Activated CD8-positive, alpha-beta memory T cell treated with anti-CD3 and anti-CD28 coated beads, Interleukin-2, amount 50 U/mL, for 1 hour (primary cell): ENCODE measurements around the gene CASP10.

Source experiments
- DNase-seq: peaks from one replicate; pipeline ENCODE4 v3.0.0-alpha.2; 2020; ENCODE audit errors: extremely low read depth

The CASP10 gene

DNA sequence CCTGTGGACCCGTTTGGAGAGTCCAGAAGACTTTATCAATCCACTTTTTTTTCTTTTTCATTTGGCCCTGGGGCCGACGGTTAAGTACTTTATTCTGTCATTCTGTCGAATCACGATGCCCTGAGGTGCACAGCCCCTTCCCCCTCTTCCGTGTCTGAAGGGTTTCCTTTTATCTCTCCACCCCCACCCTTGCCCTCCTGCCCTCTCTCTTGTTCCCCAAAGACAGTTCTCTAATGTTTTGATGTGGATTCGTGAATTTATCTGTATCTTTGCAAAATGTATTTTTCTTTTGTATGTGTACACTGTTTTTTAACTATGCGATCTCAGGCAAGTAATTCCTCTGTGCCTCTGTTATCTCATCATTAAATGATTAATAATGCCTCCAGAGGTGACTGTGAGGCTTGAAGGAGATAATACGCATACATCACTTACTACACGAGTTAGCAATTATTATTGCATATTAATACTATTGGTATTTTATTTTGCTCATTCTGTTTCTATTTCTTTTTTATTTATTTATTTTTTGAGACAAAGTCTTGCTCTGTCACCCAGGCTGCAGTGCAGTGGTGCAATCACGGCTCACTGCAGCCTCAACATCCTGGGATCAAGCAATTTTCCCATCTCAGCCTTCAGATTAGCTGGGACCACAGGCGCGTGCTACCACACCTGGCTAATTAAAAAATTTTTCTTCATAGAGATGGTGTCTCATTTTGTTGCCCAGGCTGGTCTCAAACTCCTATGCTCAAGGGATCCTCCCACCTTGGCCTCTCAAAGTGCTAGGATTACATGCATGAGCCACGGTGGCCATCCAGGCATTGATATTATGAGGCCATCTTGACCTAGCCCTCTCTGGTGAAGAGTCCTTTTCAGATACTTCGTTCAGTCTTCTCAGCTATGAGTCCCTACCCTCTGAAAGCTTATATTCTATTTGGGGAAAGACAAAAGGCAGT, 76.0 kb downstream of the CASP10 start:
- DNase-seq = no peak

DNA sequence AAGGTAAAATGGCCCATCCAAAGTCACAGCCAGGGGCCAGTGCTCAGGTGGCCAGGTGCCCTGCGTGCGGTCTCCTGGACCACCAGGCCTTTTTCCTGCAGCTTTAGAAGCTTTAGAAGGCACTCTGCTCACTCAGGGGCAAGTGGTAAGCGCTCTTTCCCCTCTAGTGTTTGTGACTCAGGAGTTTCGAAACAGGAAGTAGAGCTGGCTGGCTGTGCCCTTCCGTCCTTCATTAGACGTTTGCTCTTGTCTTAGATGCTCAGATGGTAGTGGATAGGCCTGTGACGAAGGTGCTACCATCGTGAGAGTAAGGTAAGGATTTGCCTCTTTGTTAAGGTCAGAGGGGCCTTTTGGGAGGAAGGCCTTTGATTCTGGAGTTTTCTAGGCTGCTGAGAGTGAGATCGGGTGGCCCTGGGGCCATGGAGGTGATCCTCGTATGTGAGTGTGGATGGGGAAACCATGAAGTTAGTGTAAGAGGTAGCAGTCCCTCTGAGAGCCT, 77.4 kb downstream of the CASP10 start, which contains the start of gene CASP8:
Gene CASP8 (plus strand): TSS at position 235 of the 499 bp plus-strand sequence. CDS start 5,951 bp downstream, outside the sequence.
- peak; percentile 43 for DNase-seq

DNA sequence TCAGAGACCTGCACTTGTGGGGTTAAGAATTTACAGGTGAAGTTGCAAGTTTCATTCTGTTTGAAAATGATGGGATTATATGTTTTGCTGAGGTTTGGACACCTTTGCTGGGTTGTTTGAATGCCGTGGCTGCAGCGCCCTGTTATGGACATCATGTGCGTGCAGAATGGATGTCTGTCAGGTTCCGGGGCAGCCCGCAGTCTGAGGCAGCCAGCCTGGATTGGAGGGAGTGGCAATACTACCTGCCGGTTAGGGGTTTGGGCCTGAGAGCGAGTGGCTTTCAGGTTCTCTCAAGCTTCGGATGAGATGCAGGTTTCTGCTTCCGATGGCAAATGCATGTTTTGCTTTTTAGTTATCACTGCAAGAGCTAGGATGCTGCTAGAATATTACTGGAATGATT, 78.5 kb downstream of the CASP10 start:
- DNase-seq = no peak

DNA sequence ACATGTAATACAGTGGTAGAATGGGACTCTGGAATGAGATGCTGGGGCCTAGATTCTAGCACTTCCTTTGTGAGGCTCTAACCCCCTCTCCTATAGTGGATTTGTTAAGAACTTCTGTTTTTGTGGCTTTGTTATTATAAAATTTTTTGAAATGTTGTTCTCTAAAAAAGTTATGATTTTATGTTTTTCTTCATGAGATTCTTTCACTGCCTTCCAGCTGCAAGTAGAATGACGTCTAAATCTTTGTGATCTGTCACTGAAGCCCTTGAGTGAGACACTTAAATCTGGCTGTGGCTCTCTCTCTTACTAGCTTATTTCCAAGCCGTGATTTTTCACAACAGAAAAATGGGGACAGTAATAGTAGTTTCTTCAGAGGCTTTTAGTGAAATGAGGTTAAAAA, 79.0 kb downstream of the CASP10 start:
- no peak for DNase-seq

GRCh38 chr2:201262718-201263117, 79.8 kb downstream of the CASP10 start:
- DNase-seq = no peak

- no peak for DNase-seq
Observed at GRCh38 chr2:201263779-201264178, 80.8 kb downstream of the CASP10 start.

DNA sequence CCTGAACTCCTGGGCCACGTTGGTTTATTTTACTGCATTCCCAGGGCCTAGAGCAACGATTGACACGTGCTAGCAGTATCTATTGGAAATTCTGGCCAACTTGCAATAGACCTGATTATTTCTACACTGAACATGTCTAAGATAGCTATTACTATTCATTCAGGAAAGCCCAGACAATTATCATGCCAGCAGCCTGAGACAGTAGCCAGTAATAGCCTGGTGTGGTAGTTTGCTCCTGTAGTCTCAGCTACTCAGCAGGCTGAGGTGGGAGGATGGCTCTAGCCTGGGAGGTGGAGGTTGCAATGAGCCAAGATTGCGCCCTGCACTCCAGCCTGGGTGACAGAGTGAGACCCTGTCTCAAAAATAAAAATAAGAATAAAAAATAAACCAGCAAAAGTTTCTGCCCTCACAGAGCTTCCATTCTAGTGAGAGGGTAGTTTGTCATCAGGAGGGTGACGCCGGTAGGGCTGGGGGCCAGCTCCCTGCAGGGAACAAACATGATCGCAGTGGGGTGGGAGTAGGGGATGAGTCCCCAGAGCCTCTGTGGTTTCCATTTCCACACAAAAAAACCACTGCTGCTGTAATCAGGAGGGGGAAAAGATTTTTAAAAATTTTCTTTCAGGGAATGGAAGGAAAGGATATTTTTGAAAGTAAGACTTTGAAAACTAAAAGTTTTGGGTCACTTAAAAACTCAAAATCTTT, 81.7 kb downstream of the CASP10 start:
- DNase-seq = no peak

- DNase-seq = no peak
Observed at GRCh38 chr2:201266629-201267028, 83.7 kb downstream of the CASP10 start.

GRCh38 chr2:201267278-201268030, 84.5 kb downstream of the CASP10 start:
- no peak for DNase-seq

DNA sequence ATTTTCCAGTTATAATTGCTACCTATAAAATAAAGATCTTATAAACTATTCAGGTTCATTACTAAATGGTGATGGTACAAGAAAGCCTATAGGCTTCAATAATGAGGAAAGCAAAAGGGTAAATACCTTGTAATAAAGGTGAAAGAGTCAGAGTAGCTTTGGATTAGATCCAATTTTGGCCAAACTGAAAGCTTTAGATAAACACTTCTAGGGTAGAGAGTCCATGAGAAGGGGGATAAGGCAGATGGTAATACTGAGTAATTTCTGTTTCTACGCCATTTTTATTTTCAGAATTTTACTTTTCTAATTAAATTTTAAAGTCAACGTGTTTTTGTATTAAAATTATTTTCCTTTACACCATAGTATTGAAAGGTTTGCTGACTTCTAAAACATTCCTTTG, 86.8 kb downstream of the CASP10 start:
- no peak for DNase-seq

DNA sequence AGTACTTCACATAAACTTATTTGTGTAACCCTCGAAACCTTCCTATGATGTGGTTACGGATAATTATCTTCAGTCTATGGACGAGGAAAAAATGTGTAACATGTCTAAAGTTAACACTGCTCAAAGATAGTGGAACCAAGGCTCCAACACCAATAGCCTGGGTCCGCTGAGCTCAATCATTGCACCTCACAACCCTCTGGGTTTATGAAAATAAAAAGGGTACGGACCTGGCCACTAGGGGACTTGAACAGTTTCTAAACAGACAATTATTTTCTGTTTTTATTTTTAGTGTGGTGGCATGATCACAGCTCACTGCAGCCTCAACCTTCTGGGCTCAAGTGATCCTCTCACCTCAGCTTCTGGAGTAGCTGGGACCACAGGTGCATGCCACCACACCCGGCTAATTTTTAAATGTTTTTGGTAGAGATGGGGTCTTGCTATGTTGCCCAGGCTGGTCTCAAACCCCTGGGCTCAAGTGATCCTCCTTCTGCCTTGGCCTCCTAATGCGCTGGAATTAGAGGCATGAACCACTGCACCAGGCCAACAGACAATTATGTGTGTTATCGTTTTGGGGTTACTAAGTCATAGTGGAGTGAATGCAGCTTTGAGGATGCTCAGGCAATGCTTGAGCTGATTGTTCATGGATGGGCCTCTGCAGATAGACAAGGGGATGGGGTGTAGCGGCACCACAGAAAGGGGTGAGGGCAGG, 87.5 kb downstream of the CASP10 start:
- no peak for DNase-seq

- DNase-seq = no peak
Observed at GRCh38 chr2:201271917-201272316, 89.0 kb downstream of the CASP10 start.

DNA sequence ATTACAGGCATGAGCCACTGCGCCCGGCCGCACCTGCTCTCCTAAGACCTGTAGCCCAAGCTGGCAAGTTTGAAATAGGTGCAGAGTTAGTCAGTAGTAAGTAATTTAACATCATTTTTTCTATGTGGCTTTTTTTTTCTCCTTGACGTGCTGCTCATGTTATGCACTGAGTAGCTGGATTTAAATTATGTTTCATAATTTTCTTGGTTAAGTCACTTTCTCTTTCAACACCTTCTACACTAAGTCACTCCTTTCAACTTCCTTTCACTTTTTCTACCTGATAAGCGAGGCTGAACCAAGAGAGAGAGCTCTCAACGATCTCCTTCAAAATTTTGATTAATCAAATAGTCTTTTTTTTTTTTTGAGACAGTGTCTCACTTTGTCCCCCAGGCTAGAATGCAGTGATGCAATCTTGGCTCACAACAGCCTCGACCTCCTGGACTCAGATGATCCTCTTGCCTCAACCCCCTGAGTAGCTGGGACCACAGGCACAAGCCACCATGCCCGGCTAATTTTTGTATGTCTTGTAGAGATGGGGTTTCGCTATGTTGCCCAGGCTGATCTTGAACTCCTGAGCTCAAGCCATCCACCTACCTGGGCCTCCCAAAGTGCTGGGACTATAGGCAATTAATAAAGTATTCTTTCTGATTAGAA, 90.5 kb downstream of the CASP10 start:
- no peak for DNase-seq

DNA sequence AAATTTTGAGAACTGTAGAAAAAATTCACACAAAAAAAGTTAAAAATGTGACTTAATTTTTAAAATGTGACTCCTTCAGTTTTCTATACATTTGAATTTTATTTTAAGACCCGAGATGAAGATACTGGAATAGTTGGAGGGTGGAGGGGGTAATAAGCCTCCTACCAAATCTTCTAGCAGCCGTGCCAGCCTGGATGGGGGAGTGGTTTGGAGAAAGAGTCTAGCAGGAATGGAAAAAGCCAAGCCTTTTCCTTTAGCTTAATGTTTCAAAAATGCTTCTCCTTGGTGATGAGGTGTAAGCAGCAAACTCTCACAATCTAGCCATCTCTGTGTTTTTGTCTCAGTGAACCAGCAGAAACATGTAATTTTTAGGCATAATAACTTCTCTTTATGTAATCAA, 92.1 kb downstream of the CASP10 start:
- no peak for DNase-seq

DNA sequence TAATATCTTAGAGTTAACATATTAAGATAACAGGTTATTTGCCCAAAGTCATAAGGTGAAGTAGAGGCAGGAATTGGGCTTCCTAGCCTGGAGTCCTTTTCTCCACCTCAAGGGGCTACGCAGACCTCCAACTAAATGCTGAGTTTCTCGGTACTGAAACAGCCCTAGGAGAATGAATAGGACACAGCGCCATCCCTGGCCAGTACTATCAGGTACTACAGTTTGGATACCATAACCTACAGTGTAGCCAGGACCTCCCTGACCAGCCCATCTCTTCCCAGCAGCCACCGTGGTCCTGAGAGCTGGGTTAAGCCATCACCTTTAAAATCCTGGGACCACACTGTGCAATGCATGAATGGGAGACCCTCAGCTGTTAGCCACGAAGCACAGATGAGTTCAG, 93.0 kb downstream of the CASP10 start:
- no peak for DNase-seq

- DNase-seq = no peak
Observed at GRCh38 chr2:201276511-201276910, 93.6 kb downstream of the CASP10 start.
